GM18519 (cell line): ENCODE results near the gene C1orf52.
A peak's percentile ranks its signal among the peaks of the same experiment; 100 is the strongest.

Experiments
- ATAC-seq: cut with Tn5 transposase; IDR thresholded peaks from one replicate; pipeline ENCODE4 v1.9.1; 2021; ENCODE audit warnings: mild to moderate bottlenecking, moderate library complexity; ENCODE audit not compliant: unreplicated experiment, low FRiP score

Gene C1orf52

DNA sequence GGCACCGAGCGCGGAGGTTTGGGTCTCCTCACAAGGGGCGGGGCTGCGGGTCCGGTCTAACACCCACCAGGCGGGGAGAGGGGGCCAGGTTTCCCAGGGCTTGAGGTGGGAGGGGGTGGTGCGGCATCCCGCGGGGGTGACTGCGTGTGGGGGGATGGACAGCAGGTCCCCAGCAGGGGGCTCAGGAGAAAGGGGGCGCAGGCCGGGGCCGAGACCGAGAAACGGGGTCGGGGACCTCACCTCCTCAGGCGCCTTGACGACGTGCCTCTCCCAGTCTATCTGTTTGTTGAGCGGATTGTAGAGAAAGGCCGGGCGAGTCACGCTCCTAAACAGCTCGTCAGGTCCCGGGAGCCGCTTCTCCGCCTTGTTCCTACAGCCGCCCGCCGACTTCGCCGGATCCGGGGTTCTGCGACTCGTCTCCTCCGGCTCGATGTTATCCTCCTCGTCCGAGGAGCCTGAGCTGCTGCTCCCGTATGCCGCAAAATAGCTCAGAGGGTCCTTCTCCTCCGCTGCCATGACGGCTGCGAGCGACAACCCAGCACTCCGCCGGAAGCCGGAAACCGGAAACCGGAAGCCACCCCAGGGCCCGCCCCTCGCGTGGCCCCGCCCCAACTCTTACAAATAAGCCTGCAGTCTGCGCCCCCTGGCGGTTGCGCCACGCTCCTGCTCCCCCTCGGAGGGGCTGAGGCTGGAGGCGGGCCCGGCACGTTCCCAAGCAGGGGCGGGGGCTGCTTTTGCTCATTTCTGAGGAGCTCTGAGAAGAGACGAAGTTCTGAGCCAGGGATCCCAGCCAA is at the start of gene C1orf52:
C1orf52 (minus strand) TSS at position 545 of the 794 bp plus-strand sequence; CDS start at position 516, 29 bp downstream.
- ATAC-seq, result peak; percentile 96

DNA sequence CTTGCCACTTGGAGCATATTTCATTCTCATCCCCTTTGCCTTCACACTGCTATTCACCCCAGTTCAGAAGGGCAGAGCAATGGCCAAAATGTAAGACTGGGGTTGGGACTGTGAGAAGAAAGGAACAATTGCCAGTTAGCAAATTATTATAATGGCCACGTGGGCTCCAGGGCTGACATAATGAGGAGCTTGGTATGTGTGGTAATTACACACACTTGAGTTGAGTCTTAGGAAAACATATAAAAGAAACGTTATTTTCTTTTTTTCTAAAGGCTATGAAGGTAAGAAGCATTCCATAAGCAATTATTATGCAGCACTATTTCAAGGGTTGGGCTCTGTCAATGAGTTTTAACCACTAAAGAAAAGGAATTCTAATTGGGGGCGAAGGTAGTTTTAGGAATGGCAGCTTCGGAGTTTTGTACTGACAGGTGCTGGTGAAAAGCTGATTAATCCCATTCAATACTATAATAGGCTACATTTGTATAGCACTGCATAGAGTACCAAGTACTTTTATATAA is 49.4 kb upstream of the C1orf52 start:
- ATAC-seq, result no peak

DNA sequence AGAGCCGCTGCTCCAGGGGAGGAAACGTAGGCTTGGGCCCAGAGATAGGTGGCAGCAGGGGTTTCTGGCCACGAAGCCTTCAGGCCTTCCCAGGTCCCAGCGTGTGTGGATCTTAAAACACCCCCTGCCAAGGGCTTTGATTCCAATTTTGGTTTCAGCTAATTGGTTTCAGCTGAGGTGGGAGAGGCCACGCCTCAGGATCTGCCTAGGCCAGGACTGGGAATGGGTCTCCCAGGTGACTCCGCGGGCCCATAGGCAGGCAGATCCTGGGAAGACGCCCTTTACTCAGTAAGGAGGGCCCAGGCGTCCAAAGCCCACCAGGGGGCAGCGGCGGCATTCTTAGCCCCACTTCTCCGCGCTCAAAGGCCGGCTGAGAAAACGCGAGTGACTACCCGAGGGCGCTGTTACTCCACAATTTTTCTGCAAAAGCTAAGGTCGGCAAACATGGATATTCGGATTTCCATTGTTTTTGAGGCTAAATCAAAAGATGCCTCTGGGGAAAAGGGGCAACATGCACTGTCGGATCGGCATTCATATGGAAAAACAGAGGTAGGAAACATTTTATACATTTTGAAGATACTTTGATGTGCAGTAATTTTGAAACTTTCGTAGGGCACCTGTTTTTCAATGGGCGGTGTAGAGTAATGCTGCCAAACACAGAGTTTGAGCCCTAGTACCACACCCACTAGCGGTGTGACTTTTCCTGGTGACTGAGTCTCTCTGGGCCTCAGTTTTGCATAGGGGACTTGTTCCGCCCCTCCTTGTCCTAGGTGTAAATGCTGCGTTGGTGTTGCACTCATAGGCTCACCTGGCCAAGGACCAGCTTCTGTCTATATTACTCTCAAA is 48.7 kb upstream of the C1orf52 start:
- ATAC-seq, result peak; percentile 61

DNA sequence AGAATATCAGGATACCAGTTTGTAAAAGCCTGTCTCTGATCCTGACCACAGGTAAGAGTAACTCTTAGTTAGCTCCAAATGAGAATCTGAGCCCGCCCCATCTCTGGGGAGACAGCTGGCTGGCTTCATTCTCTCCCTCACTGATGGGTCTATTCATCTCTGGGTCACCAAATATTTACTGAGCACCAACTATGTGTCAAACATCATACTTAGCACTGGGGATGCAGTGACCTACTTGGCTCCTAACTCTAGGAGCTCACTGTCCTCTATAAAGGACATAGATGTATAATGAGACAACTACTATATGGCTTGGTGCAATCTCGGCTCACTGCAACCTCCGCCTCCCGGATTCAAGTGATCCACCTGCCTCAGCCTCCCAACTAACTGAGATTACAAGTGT is 46.8 kb upstream of the C1orf52 start:
- no peak for ATAC-seq

DNA sequence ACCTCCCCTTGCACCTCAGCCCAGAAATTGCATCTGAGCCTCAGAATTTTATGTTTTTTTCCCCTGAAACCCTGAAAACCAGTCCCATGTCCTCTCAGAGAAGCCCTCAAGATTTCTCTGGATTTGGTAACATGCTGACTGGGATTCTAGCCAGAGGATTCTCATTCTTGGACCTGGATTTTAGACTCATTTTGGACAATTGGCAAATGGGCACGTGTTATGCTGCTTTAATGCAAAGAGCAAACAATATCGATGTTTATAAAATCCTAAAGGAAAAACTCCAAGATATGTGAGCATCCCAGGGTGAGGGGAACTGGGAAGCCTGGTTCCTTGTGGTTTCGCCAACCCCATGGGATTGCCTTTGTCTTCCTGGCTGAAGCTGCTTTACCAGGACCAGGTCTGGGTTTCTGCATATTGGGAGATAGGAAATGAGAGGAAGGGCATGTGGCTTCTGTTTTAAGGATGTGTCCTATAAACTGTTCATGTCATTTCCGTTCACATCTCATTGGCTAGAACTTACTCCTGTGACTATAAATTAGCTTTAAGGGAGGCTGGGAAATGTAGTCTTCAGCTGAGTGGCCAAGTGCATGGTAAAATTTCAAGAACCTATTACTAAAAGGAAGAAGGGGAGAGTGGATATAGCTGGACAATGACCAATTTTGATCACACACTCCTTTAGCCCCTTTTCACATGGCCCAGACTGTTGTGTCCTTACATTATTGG is 44.1 kb upstream of the C1orf52 start:
- no peak for ATAC-seq

DNA sequence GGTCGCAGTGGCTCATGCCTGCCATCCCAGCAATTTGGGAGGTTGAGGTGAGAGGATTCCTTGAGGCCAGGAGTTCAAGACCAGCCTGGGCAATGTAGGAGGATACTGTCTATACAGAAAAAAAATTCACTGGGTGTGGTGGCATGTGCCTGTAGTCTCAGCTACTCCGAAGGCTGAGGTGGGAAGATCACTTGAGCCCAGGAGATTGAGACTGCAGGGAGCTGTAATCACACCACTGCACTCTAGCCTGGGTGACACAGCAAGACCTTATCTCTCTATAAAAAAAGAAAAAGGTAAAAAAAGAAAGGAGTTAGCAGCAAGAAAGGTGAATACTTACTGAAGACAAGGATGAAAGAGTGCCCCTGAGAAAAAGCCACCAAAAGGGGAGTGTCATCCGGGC is 40.7 kb upstream of the C1orf52 start:
- no peak for ATAC-seq

DNA sequence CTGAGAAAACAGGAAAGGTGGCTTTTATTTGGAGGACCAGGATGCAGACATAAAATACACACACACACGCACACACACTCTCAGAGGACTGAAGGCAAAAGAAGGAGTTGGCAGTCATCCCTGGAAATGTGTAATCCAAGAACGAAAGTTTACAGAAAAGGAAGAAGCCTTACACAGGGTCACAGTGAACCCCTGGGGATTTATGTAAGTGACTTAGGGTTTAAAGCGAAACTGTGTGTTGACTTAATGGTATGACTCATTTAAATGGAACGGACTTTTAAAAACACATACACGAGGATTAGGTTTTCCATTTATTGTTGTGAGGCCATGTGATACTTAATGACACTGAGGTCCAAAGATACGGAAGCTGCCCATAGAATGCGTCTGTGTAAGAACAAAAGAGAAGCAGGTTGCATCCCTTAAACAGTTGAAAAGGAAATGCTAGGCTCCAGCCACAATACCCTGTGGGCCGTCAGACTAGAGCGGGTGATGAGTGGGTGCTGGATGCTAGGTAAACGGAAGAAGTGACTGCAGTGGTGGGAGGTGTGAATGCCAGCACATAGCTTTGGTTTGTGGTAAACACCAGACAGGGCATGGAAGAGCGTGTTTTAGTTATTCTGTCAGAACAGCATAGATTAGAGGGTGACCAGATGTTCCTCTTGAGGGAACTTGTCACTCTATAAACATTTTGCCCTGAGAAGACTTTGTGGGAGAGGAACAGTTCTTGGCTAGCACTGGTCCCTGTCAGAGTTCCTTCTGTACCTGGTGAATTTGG is 38.6 kb upstream of the C1orf52 start:
- peak; percentile 78 for ATAC-seq

DNA sequence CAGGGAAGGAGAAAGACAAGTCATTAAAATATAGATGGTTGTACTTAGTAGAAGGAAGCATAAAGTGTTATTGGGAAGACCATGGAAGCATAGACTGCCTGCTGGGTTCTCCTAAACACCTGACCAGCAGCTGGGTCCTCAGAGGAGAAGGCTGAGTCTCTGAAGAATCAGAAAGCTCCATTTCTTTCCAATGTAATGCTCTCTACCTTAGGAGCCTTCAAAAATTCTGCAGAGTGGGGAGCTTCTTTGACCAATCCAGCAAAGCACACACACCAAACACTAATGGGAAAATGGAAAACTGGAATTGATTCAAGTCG is 38.0 kb upstream of the C1orf52 start:
- no peak for ATAC-seq

DNA sequence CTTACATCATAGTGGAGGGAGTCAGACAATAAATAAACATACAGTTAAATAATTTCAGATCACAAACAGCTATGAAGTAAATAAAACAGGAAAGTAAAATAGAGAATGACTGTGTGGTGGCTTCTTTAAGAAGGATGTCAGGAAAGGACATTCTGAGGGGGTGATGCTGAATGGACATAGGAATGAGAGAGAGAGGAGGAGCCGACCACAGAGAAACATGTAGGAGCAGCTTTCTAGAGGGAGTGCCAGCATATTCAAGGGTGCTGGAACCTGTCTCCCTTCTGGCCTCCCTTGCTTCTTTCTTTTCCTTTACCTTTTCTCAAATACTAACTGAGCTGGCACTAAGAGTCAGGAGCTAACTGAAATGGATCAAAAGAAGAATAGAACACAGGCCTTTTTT is 37.5 kb upstream of the C1orf52 start:
- no peak for ATAC-seq

DNA sequence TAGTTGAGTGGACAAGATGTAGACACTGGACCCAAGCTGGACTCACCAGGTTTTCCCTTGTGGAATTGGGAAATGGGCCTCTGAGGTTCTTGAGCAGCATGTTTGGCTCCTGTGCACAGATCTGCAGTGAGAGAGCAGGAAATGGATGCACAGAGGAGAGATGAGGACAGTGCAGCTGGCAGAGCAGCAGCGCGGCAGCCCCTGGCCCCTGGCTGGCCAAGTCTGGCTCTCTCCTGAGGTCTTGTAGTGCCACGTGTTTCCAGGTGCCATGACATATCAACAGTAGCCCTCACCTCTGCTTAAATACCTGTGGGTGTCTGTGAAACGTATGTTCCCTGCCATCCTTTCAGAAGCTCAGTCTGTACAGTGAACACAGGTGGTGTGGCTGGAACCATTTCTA is 36.2 kb upstream of the C1orf52 start:
- ATAC-seq, result no peak

DNA sequence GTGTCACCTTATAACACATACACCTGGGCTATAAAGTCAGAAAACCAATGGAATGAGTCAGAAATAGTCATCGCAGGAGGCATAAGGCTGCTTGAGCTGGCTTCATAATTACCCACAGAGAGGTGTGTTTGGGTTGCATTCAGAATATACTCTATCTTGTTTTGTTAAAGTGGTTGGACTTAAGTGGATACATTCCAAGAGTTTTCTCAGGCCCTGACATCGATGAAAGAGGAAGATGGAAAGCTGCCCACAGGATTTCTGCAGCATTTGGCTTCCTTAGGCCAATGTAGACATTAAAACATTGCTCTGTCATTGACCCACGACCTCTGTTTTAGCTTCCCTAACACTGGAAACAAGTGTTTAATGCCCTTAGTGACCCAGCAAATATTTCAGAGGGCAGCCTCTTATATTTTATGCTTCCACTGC is 35.6 kb upstream of the C1orf52 start:
- no peak for ATAC-seq

DNA sequence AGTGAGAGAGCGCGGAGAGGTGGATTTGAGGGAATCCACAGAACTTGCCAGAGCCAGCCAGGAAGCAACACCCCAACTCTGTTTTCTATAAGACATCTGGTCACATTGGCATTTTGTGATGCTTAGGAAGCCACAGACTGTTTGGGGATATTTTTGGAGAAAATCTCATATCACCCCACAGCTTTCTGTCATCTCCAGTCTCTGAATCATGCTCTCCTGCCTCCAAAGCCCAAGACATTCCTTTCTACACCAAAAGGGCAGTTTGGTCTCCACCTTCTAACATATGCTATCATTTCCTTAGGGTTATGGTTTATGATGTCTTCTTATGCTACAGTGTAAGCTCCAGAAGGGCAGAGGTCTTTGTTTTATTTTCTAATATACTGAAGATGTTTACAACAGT is 31.4 kb upstream of the C1orf52 start:
- no peak for ATAC-seq

DNA sequence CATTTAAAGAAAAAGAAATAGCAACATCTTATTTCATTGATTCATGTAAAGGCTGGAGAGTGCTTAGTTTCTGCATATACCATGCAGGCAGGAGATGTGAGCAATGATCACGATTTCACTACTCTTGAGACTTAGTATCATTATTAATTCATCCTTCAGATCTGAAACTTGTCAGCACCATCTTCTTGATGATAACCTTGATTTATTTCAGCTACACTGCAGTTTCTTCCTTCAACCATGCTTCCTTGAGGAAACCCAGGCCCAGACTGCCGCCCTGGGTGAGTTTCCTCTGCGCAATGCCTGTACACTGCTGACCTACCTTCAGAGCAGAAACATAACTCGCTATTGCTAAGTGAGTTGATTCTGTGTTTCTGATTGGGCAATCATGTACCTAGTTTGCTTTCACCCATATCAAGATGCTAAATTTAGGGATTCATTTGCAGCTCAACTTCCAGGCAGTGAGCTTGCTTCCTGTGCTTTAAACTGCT is 30.4 kb upstream of the C1orf52 start:
- ATAC-seq, result no peak

DNA sequence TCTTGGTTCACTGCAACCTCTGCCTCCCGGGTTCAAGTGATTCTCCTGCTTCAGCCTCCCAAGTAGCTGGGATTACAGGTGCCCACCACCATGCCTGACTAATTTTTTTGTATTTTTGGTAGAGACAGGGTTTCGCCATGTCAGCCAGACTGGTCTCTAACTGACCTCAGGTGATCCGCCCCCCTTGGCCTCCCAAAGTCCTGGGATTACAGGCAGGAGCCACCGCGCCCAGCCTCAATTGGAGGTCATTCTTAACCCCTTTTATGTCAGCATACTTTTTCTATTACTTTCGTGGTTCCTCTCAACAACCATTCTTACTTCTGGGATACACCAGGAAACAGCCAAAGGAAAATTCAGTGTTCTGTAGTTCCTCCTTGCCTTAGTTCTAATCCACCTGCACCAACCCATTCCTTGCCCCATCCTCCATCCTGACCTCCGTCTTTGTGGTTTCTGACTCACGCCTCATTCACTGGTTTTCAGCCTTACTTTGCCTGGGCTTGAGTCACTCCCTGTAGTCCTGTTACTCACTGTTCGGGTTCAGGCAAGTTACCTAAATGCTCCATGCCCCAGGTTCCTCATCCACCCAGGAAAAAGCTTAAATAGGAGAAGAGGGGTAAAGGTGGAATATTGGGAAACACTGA is 29.9 kb upstream of the C1orf52 start:
- no peak for ATAC-seq

DNA sequence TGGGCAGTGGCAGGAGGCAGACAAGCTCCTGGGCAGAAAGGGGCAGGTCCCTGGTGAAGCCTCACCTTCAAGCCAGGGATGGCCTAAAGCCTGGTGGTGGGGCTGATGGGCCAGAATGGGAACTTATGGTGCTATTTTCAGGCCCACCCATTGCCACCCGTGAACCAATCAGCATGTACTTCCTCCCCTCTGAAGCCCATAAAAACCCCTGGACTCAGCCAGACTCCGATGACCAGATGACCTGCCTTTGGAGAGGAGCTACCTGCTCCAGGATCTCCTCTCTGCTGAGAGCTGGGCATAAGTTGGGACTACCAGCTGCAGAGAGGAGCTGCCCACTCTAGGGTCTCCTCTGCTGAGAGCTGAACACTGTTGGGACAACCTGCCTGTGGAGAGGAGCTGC is 24.7 kb upstream of the C1orf52 start:
- ATAC-seq, result no peak

DNA sequence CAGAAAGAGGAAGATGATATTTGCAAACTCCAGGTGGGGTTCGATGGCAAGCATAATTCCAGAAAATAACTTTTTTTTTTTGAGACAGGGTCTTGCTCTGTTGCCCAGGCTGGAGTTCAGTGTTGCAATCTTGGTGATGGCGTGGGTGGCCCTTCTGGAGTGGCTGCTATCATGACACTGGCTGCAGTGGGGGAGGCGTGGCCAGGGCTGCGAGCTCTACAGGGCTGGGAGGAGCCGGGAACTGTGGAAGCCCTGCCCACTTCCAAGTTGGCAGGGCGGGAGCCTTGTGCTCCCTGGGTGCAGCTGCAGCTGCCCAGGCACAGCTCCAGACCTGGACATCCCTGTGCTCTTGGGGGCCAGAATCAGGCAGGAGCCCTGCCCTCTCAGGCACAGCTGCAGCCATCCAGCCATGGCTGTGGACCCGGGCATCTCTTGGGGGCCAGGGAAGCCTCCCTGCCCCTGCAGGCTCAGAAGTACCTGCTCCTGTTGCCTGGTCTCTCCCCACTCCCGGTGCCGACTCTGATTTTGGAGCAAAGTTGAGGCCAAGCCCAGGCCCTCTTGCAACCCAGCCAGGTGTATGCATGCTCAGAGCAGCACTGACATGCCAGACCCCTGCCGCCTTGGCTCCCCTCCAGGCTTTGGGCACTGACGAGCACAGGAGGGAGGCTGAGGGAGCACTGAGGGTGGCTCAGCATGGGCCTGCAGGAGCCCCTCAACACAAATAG is 24.2 kb upstream of the C1orf52 start:
- no peak for ATAC-seq

DNA sequence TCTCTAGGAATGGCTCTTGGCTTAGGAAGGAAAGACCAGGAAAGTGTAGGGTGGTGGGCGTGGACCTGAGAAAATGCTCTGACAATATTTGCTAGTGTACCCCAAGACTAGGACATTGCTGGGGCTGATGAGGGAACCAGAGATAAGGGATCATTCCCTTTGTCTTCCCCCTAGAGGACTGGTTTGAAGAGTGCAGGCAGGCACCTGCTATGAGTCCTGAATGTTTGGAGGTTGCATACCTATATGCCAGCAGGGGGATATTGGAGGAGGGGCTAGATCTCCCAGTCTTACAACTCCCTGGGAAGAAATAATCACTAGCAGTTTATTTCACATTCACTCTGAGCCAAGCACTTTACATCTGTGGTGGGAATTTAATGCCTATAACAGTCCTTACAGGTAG is 23.0 kb upstream of the C1orf52 start:
- ATAC-seq, result no peak

DNA sequence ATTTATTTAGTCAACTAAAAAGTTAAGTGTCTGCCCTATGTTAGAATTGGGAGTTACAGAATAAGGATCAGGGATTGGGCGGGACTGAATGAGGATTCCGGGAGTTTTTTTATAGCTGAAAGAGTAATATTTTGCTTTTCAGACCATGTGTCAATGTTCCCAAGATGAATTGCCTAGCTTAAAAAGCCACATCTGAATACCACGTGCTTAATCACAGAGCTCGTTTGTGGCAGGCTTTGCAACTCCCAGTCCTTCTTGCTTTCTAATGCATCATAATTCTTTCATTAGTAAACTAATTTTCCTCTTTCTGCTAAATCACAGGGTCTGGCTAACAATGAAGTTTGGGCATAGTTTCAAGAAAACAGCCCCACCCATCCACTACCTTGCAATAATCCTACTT is 21.2 kb upstream of the C1orf52 start:
- ATAC-seq, result no peak

DNA sequence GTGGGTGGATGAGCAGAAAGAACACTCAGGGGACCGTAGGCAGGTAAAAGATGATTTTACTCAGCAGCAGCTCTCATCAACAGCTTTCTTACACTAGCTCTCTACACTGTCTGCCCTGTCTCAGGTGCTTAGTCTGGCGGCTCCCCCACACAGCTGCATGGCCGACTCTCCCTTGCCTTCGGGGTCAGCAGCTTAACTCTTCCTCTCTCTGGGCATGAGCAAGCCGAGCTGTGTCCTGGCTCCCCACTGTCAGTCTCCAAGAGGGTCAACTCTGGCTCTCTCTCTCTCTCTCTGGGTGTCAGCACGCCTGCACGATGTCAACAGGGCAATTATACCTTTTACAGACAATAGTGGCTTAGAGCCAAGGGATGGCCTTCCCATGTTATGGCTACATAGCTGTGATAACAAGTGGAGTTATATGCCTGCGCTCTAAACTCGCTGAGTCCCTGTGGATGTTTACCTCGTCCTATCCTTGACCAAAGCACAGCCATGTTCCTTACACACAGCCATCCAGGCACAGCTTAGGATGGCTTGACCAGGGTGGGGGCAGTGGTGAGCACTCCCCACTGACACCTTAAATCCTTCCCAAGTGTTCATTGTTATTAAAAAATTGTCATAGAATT is 20.1 kb upstream of the C1orf52 start:
- ATAC-seq, result no peak
